Kidney (tissue), 14 donors: ENCODE measurements around the gene TKTL1. TPM values are rescaled to one million over a fixed set of nuclear protein-coding genes. Genes with fewer than 3 reads are reported as not detected.

Source experiments
- DNase-seq, 5 donors: peaks; one replicate each; pipeline ENCODE4 v3.0.0-alpha.2; 2013 to 2020
- FAIRE-seq: peaks from 2 replicates; lab custom pipeline; 2012; peaks lifted over from hg19 to GRCh38; lab: Jason Lieb, UNC
- H3K27ac ChIP-seq, 2 donors: one replicate each; pipeline ENCODE4 v1.7.0; 2013; ENCODE audit warnings: low read depth in 2 of 2, low read length in 2 of 2, inconsistent platforms in 1 of 2
- H3K27me3 ChIP-seq: one replicate; pipeline ENCODE4 v1.7.1; 2013; ENCODE audit warnings: low read length, inconsistent platforms; ENCODE audit not compliant: control insufficient read depth, insufficient read depth
- H3K36me3 ChIP-seq, 3 donors: one replicate each; pipeline versions ENCODE4 v1.7.0 to v1.7.1; 2013; ENCODE audit warnings: low read length in 3 of 3, control low read depth in 1 of 3, inconsistent platforms in 1 of 3; ENCODE audit not compliant: insufficient read depth in 3 of 3, control insufficient read depth in 2 of 3
- H3K4me1 ChIP-seq, 3 donors: one replicate each; pipeline versions ENCODE4 v1.7.0 to v1.7.1; 2013; ENCODE audit warnings: low read length in 3 of 3, inconsistent platforms in 1 of 3, low read depth in 1 of 3; ENCODE audit not compliant: control insufficient read depth in 2 of 3, insufficient read depth in 2 of 3
- H3K4me3 ChIP-seq, 3 donors: one replicate each; pipeline versions ENCODE4 v1.7.0 to v1.8.1; 2013; ENCODE audit warnings: low read length in 3 of 3, control low read depth in 1 of 3, inconsistent platforms in 1 of 3
- H3K9ac ChIP-seq, 3 donors: one replicate each; pipeline versions ENCODE4 v1.7.0 to v1.7.1; 2013; ENCODE audit warnings: low read length in 3 of 3, control low read depth in 1 of 3, inconsistent platforms in 1 of 3
- H3K9me3 ChIP-seq, 3 donors: one replicate each; pipeline versions ENCODE4 v1.7.0 to v1.7.1; 2013; ENCODE audit warnings: low read length in 3 of 3, control low read depth in 1 of 3, inconsistent platforms in 1 of 3; ENCODE audit not compliant: control insufficient read depth in 2 of 3, insufficient read depth in 1 of 3
- CTCF ChIP-seq: IDR thresholded peaks from 3 replicates; pipeline ENCODE4 v1.5.1; 2012; ENCODE audit warnings: mild to moderate bottlenecking, moderate library complexity, borderline replicate concordance; ENCODE audit not compliant: insufficient read depth; ENCODE audit errors: extremely low read depth
- intact Hi-C: fragments of 100-400 bp; cut with DNase I; formaldehyde crosslinking; loops from one replicate; pipeline ENCODE4 v1.11.1; 2022
- polyA plus RNA-seq: library from polyadenylated mRNA; stranded (reverse); fragments of 350-450 nt; fragmentation: Illumina TruSeq; extraction: RNeasy Lipid Tissue Mini Kit (QIAGEN cat#74804); gene quantifications from one replicate; pipeline ENCODE4 v1.2.3, GENCODE V29; 2014; ENCODE audit warnings: low read depth, low replicate concordance; ENCODE audit not compliant: insufficient read depth
- total RNA-seq: library from RNA; stranded (reverse); fragmentation: NEBNext Ultra II Directional; extraction: Animal tissue kit (Norgen Biotek cat#: 25700); gene quantifications from one replicate; pipeline ENCODE4 v1.2.1, GENCODE V29; 2021
- donor health status: control.
- donor health status: control.
- donor health status: control.
- donor health status: control.
- donor health status: control.
- donor health status: DM: yes; HTN: yes; CAD: no.
- donor health status: Normal renal cell carcinoma (clear cell type).

The TKTL1 gene
- total and polyA plus RNA-seq, 2 donors from 2014 or later = 0.30 to 0.38 TPM

- DNase-seq (peak in 1 of 5 donors; percentile 39), FAIRE-seq (no peak)
- Histone ChIP-seq H3K27ac (no peak overlapping the region), H3K36me3 (no peaks in the 10 kb centered on the region), H3K4me1 (no peaks in the 10 kb centered on the region), H3K9ac (no peak overlapping the region), H3K27me3 (no peaks in the 10 kb centered on the region), H3K9me3 (no peaks in the 10 kb centered on the region), H3K4me3 (no peak overlapping the region)
- intact Hi-C loops = no loop called here
- peak; percentile 48 for TF ChIP-seq CTCF
Measured at GRCh38 chrX:154317391-154317995, 21.9 kb downstream of the TKTL1 start.

GRCh38 chrX:154320406-154320805 is 24.8 kb downstream of the TKTL1 start:
- no peak for FAIRE-seq
- Histone ChIP-seq H3K27me3 (no peaks in the 10 kb centered on the region), H3K27ac (no peak overlapping the region), H3K36me3 (no peaks in the 10 kb centered on the region), H3K4me1 (no peaks in the 10 kb centered on the region), H3K4me3 (no peak overlapping the region), H3K9ac (no peak overlapping the region), H3K9me3 (no peaks in the 10 kb centered on the region)
- no peak for TF ChIP-seq CTCF
- intact Hi-C loops = no loop called here
- DNase-seq = no peak

- Histone ChIP-seq H3K27ac (no peak overlapping the region), H3K27me3 (no peaks in the 10 kb centered on the region), H3K9ac (no peak overlapping the region), H3K4me1 (peaks cover 0 to 1% (median 0%) of the 10 kb centered on the region in 3 donors), H3K4me3 (no peak overlapping the region), H3K36me3 (no peaks in the 10 kb centered on the region), H3K9me3 (no peaks in the 10 kb centered on the region)
- TF ChIP-seq CTCF = no peak
- DNase-seq (no peak), FAIRE-seq (no peak)
- intact Hi-C loops = no loop called here
Measured at GRCh38 chrX:154321152-154321551, 25.6 kb downstream of the TKTL1 start.

- H3K36me3 ChIP-seq = no peaks in the 10 kb centered on the region
- no peak for FAIRE-seq
Measured at GRCh38 chrX:154321594-154321993, 26.0 kb downstream of the TKTL1 start.

More at GRCh38 chrX:154321594-154321993, 26.0 kb downstream of the TKTL1 start:
- Histone ChIP-seq H3K9me3 (no peaks in the 10 kb centered on the region), H3K27ac (no peak overlapping the region), H3K27me3 (no peaks in the 10 kb centered on the region), H3K9ac (no peak overlapping the region), H3K4me3 (no peak overlapping the region), H3K4me1 (peaks cover 0 to 3% (median 0%) of the 10 kb centered on the region in 3 donors)
- intact Hi-C loops = no loop called here
- TF ChIP-seq CTCF = no peak
- DNase-seq = peak in 1 of 5 donors; percentile 36
